WI38 (cell line): Measurements from ENCODE around the gene ANK3.

Experiments used
- H3K4me3 ChIP-seq: 2 replicates; pipeline ENCODE4 v1.5.1; 2011; ENCODE audit warnings: low read depth, mild to moderate bottlenecking, control low read depth, low read length
- CTCF ChIP-seq: IDR thresholded peaks from 2 replicates; pipeline ENCODE4 v1.5.1; 2012; ENCODE audit warnings: low read depth, mild to moderate bottlenecking, control low read depth, low read length

Gene ANK3

GRCh38 chr10:60399328-60399727, 9.7 kb upstream of the ANK3 start:
- no peak for TF ChIP-seq CTCF
- H3K4me3 ChIP-seq: no peak overlapping the region

- no peak overlapping the region for H3K4me3 ChIP-seq
- no peak for TF ChIP-seq CTCF
Measured at GRCh38 chr10:60397792-60398191, 8.1 kb upstream of the ANK3 start.

GRCh38 chr10:60396766-60397165, 7.1 kb upstream of the ANK3 start:
- H3K4me3 ChIP-seq: no peak overlapping the region
- TF ChIP-seq CTCF: no peak

- H3K4me3 ChIP-seq: no peak overlapping the region
- no peak for TF ChIP-seq CTCF
Measured at GRCh38 chr10:60395711-60396110, 6.0 kb upstream of the ANK3 start.

- H3K4me3 ChIP-seq: no peak overlapping the region
- TF ChIP-seq CTCF: no peak
Measured at GRCh38 chr10:60394446-60394845, 4.8 kb upstream of the ANK3 start.

- TF ChIP-seq CTCF: no peak
- no peak overlapping the region for H3K4me3 ChIP-seq
Measured at GRCh38 chr10:60390224-60390626, 550 bp upstream of the ANK3 start.

GRCh38 chr10:60388709-60389301, 870 bp downstream of the ANK3 start:
- no peak for TF ChIP-seq CTCF
- H3K4me3 ChIP-seq: no peak overlapping the region
